Measurements from ENCODE around the gene CFHR2.

CFHR2 gene

GRCh38 chr1:197003132-197003531 is 59.6 kb downstream of the CFHR2 start:
- no peak for DNase-seq

GRCh38 chr1:197008861-197009260 is 65.3 kb downstream of the CFHR2 start:
- no peak for DNase-seq

Measured in inflammatory macrophage (primary cell).